CD4-positive, alpha-beta T cell treated with Interleukin-12 subunit alpha and Interleukin-12 subunit beta, for 1 hour (primary cell): ENCODE data around the gene VGLL4.
"Not testable (repeated sequence)": the region's sequence is repeated elsewhere in the genome, so short reads cannot be mapped to it uniquely, and the experiment has no call there.

Source experiments
- DNase-seq: peaks from one replicate; pipeline ENCODE4 v3.0.0-alpha.2; 2020

VGLL4 gene

GRCh38 chr3:11604139-11604892, 39.4 kb downstream of the VGLL4 start:
- no peak for DNase-seq

GRCh38 chr3:11603628-11604027, 40.1 kb downstream of the VGLL4 start:
- no peak for DNase-seq

GRCh38 chr3:11602886-11603527, 40.7 kb downstream of the VGLL4 start:
- DNase-seq: no peak

GRCh38 chr3:11602239-11602840, 41.4 kb downstream of the VGLL4 start:
- DNase-seq: no peak

GRCh38 chr3:11601446-11602238, 42.1 kb downstream of the VGLL4 start:
- DNase-seq: no peak

- no peak for DNase-seq
Measured at GRCh38 chr3:11600501-11601282, 43.0 kb downstream of the VGLL4 start.

- no peak for DNase-seq
Measured at GRCh38 chr3:11596387-11596786, 47.3 kb downstream of the VGLL4 start.

GRCh38 chr3:11595024-11595423, 48.7 kb downstream of the VGLL4 start:
- DNase-seq: not testable (repeated sequence)

GRCh38 chr3:11593318-11594034, 50.2 kb downstream of the VGLL4 start:
- DNase-seq: no peak

GRCh38 chr3:11592445-11593298, 51.0 kb downstream of the VGLL4 start:
- no peak for DNase-seq

- no peak for DNase-seq
Measured at GRCh38 chr3:11591391-11592282, 52.1 kb downstream of the VGLL4 start.

- no peak for DNase-seq
Measured at GRCh38 chr3:11591002-11591355, 52.7 kb downstream of the VGLL4 start.

- DNase-seq: no peak
Measured at GRCh38 chr3:11589706-11590105, 54.0 kb downstream of the VGLL4 start.

GRCh38 chr3:11588755-11589154, 55.0 kb downstream of the VGLL4 start:
- no peak for DNase-seq

GRCh38 chr3:11588338-11588737, 55.4 kb downstream of the VGLL4 start:
- no peak for DNase-seq

GRCh38 chr3:11587766-11588165, 55.9 kb downstream of the VGLL4 start:
- DNase-seq: no peak

- DNase-seq: no peak
Measured at GRCh38 chr3:11584570-11584969, 59.1 kb downstream of the VGLL4 start.

GRCh38 chr3:11583638-11584046, 60.1 kb downstream of the VGLL4 start:
- no peak for DNase-seq

- DNase-seq: no peak
Measured at GRCh38 chr3:11583235-11583634, 60.5 kb downstream of the VGLL4 start.
